Calu3 (cell line): ENCODE measurements around the gene PLEKHA8. TPM values are rescaled to one million over a fixed set of nuclear protein-coding genes. Genes with fewer than 3 reads are reported as not detected.

Experiments used
- BruUV-seq: library from RNA; stranded (reverse); fragments of 400-500 nt; replicated peaks from 2 replicates; lab custom pipeline; 2021; lab: Mats Ljungman, UMichigan
- CTCF ChIA-PET: fragments of 300-600 bp; sonication (Branson Sonifier 250); formaldehyde crosslinking; loops from one replicate; lab custom pipeline; 2022; ENCODE audit warnings: antibody characterized with exemption; lab: Charles Lee
- DNase-seq: peaks from one replicate; pipeline ENCODE4 v3.0.0; 2022
- H3K27ac Mint-ChIP-seq: one replicate; pipeline ENCODE4 v1.8.0; 2022; ENCODE audit warnings: mixed read lengths; ENCODE audit not compliant: unreplicated experiment
- H3K27me3 Mint-ChIP-seq: one replicate; pipeline ENCODE4 v1.8.0; 2022; ENCODE audit warnings: mixed read lengths; ENCODE audit not compliant: unreplicated experiment
- H3K36me3 Mint-ChIP-seq: one replicate; pipeline ENCODE4 v1.8.0; 2022; ENCODE audit warnings: mild to moderate bottlenecking, moderate library complexity, mixed read lengths; ENCODE audit not compliant: insufficient read depth, unreplicated experiment
- H3K4me1 Mint-ChIP-seq: one replicate; pipeline ENCODE4 v1.8.0; 2022; ENCODE audit warnings: mild to moderate bottlenecking, low read depth, mixed read lengths; ENCODE audit not compliant: unreplicated experiment
- H3K4me3 Mint-ChIP-seq: one replicate; pipeline ENCODE4 v1.8.0; 2022; ENCODE audit warnings: mild to moderate bottlenecking, low read depth, moderate library complexity, mixed read lengths; ENCODE audit not compliant: unreplicated experiment
- H3K9me3 Mint-ChIP-seq: one replicate; pipeline ENCODE4 v1.8.0; 2022; ENCODE audit warnings: low read depth, mixed read lengths; ENCODE audit not compliant: unreplicated experiment
- CTCF ChIP-seq: fragments of 200-600 bp; IDR thresholded peaks from one replicate; pipeline ENCODE4 v1.8.0; 2022; ENCODE audit warnings: antibody characterized with exemption; ENCODE audit not compliant: unreplicated experiment
- intact Hi-C: fragments of 100-400 bp; cut with micrococcal nuclease; formaldehyde crosslinking; loops from one replicate; pipeline ENCODE4 v1.10.0; 2022; ENCODE audit not compliant: unreplicated experiment
- total RNA-seq: library from RNA; stranded (reverse); gene quantifications from 2 replicates; pipeline ENCODE4 v1.2.3, GENCODE V29; 2022

The PLEKHA8 gene
- total RNA-seq, 1 experiment from 2014 or later, result 27.6 TPM

- Mint-ChIP-seq H3K4me1 (no peaks in the 10 kb centered on the region), H3K27ac (no peak overlapping the region), H3K27me3 (no peaks in the 10 kb centered on the region), H3K4me3 (no peak overlapping the region), H3K9me3 (no peaks in the 10 kb centered on the region), H3K36me3 (no peaks in the 10 kb centered on the region)
- no peak for DNase-seq
- BruUV-seq, result no TSS peak
- no peak for TF ChIP-seq CTCF
- intact Hi-C loops, result loop anchor here (10.0 kb wide), 1 partner anchor 324 kb away; no protein-coding TSS in a partner anchor
- CTCF ChIA-PET, result no interaction called here
These were observed 52.6 kb downstream of the PLEKHA8 start for GRCh38 chr7:30080818-30081217.

GRCh38 chr7:30082686-30083085 lies 54.5 kb downstream of the PLEKHA8 start:
- CTCF ChIA-PET, result interaction anchor here (2.2 kb wide), 1 partner anchor 8 kb away, joined by 7 read pairs; no protein-coding TSS in a partner anchor
- no TSS peak for BruUV-seq
- TF ChIP-seq CTCF, result no peak
- Mint-ChIP-seq H3K4me3 (no peak overlapping the region), H3K27me3 (no peaks in the 10 kb centered on the region), H3K4me1 (no peaks in the 10 kb centered on the region), H3K9me3 (no peaks in the 10 kb centered on the region), H3K27ac (no peak overlapping the region), H3K36me3 (no peaks in the 10 kb centered on the region)
- intact Hi-C loops, result loop anchor here (10.0 kb wide), 1 partner anchor 322 kb away; no protein-coding TSS in a partner anchor
- no peak for DNase-seq

GRCh38 chr7:30083334-30083733 lies 55.1 kb downstream of the PLEKHA8 start:
- no peaks in the 10 kb centered on the region for H3K36me3 Mint-ChIP-seq
- H3K9me3 Mint-ChIP-seq, result no peaks in the 10 kb centered on the region
- CTCF ChIA-PET, result interaction anchor here (0.5 to 2.2 kb wide), 2 partner anchors 9 to 254 kb away, joined by 4 to 7 read pairs; no protein-coding TSS in a partner anchor
- intact Hi-C loops, result loop anchor here (10.0 kb wide), 1 partner anchor 321 kb away; no protein-coding TSS in a partner anchor
- H3K4me3 Mint-ChIP-seq, result no peak overlapping the region
- H3K4me1 Mint-ChIP-seq, result no peaks in the 10 kb centered on the region
- H3K27me3 Mint-ChIP-seq, result no peaks in the 10 kb centered on the region
- no peak for DNase-seq
- no peak for TF ChIP-seq CTCF
- no peak overlapping the region for H3K27ac Mint-ChIP-seq
- no TSS peak for BruUV-seq

GRCh38 chr7:30084212-30084611 lies 56.0 kb downstream of the PLEKHA8 start:
- no peak overlapping the region for H3K4me3 Mint-ChIP-seq
- H3K4me1 Mint-ChIP-seq, result no peaks in the 10 kb centered on the region
- H3K9me3 Mint-ChIP-seq, result no peaks in the 10 kb centered on the region
- CTCF ChIA-PET, result interaction anchor here (0.5 to 2.2 kb wide), 2 partner anchors 10 to 255 kb away, joined by 4 to 7 read pairs; no protein-coding TSS in a partner anchor
- no peak overlapping the region for H3K27ac Mint-ChIP-seq
- no peak for DNase-seq
- no peak for TF ChIP-seq CTCF
- H3K36me3 Mint-ChIP-seq, result no peaks in the 10 kb centered on the region
- H3K27me3 Mint-ChIP-seq, result no peaks in the 10 kb centered on the region
- BruUV-seq, result no TSS peak
- intact Hi-C loops, result loop anchor here (10.0 kb wide), 1 partner anchor 321 kb away; no protein-coding TSS in a partner anchor
